T-helper 1 cell treated with Interleukin-12 subunit alpha and Interleukin-12 subunit beta and Interleukin-4 antibody, amounts not matched to agents 30 ng/mL and 1 ng/mL, for 36 hours (primary cell): ENCODE data around the gene MTHFD1L. TPM values are rescaled to one million over a fixed set of nuclear protein-coding genes. Genes with fewer than 3 reads are reported as not detected.

Experiments
- intact Hi-C: fragments of 100-400 bp; cut with micrococcal nuclease; formaldehyde crosslinking; loops from one replicate; pipeline ENCODE4 v1.15.1; 2024
- total RNA-seq: library from RNA; stranded (reverse); gene quantifications from 2 replicates; pipeline ENCODE4 v1.2.3, GENCODE V29; 2022

MTHFD1L gene
- total RNA-seq, 1 donor from 2014 or later: 51.7 TPM

GRCh38 chr6:151147118-151147832 is 281.8 kb downstream of the MTHFD1L start:
- intact Hi-C loops: no loop called here

GRCh38 chr6:151148111-151148510 is 282.6 kb downstream of the MTHFD1L start:
- intact Hi-C loops: no loop called here

DNA sequence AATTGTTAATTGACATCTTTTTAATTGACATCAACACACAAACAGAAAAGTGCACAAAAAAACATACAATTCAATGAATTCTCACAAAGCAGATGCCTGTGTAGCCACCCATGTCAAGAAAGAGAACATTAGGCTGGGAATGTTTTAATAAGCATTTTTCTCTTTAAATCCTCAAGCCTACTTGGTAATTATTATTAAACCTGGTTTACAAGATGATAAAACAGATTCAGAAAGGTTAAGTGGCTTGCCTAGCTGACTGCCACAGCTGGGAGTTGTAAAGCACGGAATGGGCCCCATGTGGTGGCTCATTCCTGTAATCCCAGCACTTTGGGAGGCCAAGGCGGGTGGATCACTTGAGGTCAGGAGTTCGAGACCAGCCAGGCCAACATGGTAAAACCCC is 284.3 kb downstream of the MTHFD1L start:
- intact Hi-C loops: no loop called here
